Stimulated activated CD8-positive, alpha-beta memory T cell treated with anti-CD3 and anti-CD28 coated beads, Interleukin-15, amount 100 ng/mL, for 24 hours (primary cell): ENCODE results near the gene STRADB.
"Not testable (repeated sequence)": the region's sequence is repeated elsewhere in the genome, so short reads cannot be mapped to it uniquely, and the experiment has no call there.

Experiments used
- DNase-seq: peaks from one replicate; pipeline ENCODE4 v3.0.0-alpha.2; 2020; ENCODE audit warnings: low read depth

Gene STRADB

DNA sequence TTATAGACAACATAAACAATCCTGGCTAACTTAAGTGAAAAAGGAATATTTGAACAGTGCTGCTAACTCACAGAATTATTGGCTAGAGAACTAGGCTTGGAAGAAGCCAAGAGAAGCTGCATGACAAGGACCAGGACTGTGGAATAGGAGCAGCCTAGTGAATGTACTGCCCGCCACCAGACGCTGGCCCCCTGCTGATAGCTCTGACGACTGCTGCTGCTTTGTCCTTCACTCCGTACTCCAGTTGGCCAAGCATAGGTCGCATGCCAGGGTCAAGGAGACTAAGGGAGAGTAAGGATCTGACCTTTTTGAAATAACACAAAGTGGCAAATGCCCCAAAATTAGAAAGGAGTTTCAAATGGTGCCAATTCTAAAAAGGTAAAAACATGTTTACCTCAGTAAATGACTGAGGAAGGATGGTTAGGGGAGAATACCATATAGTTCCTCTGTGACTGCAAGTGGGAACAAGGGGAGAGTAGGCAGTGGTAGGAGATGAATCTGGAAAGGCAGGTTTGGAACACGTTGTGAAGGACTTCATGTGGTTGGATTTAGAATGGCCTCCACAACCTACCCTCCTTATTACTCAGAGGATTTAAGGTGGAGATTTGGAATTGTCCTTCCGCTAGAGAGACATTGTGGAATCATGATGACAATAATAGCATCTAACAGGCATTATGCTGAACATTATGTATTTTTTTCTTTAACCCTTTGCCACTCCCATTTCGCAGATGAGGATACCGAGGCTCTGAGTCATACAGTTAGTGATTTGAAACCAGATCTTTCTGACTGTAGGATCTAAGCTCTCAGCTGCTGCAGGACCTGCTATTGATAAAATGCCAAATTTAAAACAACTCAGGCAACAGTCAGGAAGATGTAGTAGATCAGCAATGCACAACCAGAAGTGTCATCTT lies 19.5 kb downstream of the STRADB start:
- DNase-seq, result no peak

- DNase-seq, result no peak
Measured at GRCh38 chr2:201471732-201472393, 20.3 kb downstream of the STRADB start.

DNA sequence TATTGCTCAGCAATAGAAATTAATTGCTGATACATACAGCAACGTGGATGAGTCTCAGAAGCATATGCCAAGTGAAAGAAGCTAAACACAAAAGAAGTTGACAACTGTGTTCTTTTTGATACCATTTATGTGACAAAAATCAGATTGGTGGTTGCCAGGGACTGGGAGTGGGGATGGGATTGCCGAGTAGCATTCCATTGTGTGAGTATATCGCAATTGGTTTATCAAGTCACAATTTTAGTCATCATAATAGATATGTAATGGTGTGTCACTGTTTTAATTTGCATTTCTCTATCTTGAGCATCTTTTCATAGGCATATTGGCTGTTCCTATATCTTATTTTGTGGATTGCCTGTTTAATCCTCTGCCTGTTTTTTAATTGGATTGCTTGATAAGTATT lies 20.9 kb downstream of the STRADB start:
- DNase-seq, result no peak

- no peak for DNase-seq
Measured at GRCh38 chr2:201482543-201482942, 31.0 kb downstream of the STRADB start.

DNA sequence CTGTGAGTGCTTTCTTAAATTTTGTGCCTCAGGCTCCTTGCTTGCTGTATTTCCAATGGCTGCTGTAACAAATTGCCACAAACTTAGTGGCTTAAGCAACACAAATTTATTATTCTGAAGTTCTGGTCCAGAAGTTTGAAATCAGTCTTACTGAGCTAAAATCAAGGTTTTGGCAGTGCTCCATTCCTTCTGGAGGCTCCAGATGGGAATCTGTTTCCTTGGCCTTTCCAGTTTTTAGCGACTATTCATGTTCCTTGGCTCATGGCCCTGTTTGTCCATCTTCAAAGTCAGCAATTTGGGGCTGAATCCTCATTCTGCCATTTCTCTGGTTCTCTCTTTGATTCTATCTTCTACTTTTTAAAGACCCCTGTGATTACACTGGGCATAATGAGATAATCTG lies 31.8 kb downstream of the STRADB start:
- DNase-seq, result no peak

- not testable (repeated sequence) for DNase-seq
Measured at GRCh38 chr2:201483758-201484157, 32.2 kb downstream of the STRADB start.

- DNase-seq, result no peak
Measured at GRCh38 chr2:201484805-201485204, 33.3 kb downstream of the STRADB start.

DNA sequence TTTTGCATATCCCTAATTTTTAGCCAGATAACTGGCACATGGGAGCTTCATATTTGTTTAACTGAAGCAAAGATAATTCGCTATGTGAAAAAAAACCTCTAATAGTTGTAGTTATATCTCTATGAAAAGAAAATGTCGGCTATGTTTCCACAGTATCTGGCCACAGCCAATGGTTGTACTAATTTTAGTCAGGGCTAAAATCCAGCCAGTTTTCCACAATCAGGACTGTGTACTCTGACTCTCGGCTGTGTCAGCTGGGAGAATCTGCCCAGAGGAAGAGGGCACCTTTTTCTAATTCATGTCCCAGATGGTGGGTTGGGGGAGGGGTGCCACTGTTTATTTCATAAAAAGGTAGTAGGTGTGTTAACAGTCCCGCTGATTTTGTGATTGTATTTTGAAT lies 38.8 kb downstream of the STRADB start:
- no peak for DNase-seq

- DNase-seq, result no peak
Measured at GRCh38 chr2:201496785-201497184, 45.2 kb downstream of the STRADB start.

- no peak for DNase-seq
Measured at GRCh38 chr2:201500534-201500933, 49.0 kb downstream of the STRADB start.

DNA sequence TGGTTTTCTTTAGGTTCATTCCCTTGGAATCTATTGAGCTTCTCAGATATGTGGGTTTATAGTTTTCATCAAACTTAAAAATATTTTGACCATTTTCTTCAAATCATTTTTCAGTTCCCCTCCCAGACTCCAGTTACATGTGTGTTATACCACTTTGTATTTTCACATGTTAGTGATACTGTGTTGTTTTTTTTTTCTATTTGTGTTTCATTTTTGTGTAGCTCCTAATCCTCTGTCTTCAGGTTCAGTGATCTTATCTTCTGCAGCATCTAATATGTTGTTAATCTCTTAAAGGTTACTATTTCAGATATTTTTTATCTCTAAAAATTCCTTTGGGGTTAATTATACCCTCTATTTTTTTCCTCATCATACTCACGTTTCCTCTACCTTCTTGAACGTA lies 51.2 kb downstream of the STRADB start:
- DNase-seq, result no peak

DNA sequence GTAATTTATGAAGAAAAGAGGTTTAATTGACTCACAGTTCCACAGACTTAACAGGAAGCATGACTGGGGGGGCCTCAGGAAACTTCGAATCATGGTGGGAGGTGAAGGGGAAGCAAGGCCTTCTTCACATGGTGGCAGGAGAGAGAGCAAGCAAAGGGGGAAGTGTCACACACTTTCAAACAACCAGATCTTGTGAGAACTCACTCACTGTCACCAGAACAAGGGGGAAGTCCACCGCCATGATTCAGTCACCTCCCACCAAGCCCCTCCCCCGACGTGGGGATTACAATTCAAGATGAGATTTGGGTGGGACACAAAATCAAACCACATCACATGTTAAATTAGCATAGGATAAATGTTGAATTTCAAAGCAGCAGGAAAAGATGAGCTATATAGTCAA lies 56.2 kb downstream of the STRADB start:
- no peak for DNase-seq

DNA sequence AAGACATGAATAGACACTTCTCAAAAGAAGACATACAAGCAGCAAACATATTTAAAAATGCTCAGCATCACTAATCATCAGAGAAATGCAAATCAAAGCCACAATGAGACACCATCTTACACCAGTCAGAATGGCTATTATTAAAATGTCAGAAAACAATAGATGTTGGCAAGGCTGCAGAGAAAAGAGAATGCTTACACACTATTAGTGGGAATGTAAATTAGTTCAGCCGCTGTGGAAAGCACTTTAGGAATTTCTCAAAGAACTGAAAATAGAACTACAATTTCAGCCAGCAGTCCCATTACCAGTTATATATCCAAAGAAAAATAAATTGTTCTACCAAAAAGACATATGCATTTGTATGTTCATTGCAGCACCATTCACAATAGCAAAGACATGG lies 61.7 kb downstream of the STRADB start:
- DNase-seq, result no peak

GRCh38 chr2:201515573-201516246 lies 64.2 kb downstream of the STRADB start:
- DNase-seq, result no peak

GRCh38 chr2:201517094-201517493 lies 65.6 kb downstream of the STRADB start:
- DNase-seq, result no peak

DNA sequence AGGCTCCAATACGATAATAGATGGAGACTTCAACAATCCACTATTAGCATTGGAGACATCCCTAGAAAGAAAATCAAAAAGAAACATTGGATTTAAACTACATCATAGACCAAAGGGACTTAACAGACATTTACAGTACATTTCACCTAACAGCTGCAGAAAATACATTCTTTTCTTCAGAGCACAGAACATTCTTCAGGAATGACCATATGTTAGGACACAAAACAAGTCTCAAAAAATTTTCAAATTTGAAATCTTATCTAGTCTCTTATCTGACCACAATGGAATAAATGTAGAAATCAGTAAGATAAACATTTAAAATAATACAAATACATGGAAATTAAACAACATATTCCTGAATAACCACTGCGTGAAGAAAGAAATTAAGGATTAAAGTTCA lies 68.7 kb downstream of the STRADB start:
- no peak for DNase-seq

DNA sequence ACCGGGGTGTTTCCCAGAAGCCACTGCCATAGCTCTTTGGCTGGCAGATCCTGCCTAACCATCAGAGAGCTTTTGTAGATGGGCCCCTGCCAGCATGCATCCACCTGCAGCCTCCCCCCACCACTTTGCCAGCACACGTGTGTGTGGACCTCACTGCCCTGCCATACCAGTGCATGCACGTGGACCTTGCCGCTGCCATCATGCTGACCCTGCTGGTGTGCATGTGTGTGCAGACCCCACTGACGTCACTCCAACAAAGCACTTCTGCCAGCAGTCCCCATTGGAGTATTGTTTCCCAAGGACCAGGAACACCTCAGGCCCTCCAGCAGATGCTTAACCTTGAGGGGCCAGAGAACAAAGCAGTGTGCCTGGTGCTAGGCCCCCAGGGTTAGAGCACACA lies 71.4 kb downstream of the STRADB start:
- no peak for DNase-seq

DNA sequence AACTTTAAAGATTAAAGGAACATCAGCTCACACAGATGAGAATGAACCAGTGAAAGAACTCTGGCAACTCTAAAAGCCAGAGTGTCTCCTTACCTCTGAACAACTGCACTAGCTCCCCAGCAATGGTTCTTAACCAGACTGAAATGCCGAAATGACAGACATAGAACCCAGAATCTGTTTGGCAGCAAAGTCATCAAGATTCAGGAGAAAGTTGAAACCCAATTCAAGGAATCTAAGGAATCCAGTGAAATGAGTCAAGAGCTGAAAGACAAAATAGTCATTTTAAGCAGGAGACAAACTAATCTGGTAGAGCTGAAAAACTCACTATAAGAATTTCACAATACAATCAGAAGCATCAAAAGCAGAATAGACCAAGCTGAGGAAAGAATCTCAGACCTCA lies 72.0 kb downstream of the STRADB start:
- DNase-seq, result no peak
